Chondrocyte (in vitro differentiated cells): Measurements from ENCODE around the gene CNOT1. TPM values are rescaled to one million over a fixed set of nuclear protein-coding genes. Genes with fewer than 3 reads are reported as not detected.

Experiments
- DNase-seq: peaks from one replicate; pipeline ENCODE4 v3.0.0; 2021; ENCODE audit warnings: mixed read lengths, low spot score
- H3K27ac Mint-ChIP-seq: one replicate; pipeline ENCODE4 v1.8.0; 2021; ENCODE audit warnings: mild to moderate bottlenecking, moderate library complexity, mixed read lengths; ENCODE audit not compliant: unreplicated experiment
- H3K27me3 Mint-ChIP-seq: 2 replicates; pipeline ENCODE4 v1.8.0; 2021; ENCODE audit warnings: low read depth, mixed read lengths
- H3K36me3 Mint-ChIP-seq: 2 replicates; pipeline ENCODE4 v1.8.0; 2021; ENCODE audit warnings: low read depth, mixed read lengths
- H3K4me1 Mint-ChIP-seq: 2 replicates; pipeline ENCODE4 v1.8.0; 2021; ENCODE audit warnings: low read depth, mild to moderate bottlenecking, mixed read lengths
- H3K4me3 Mint-ChIP-seq: one replicate; pipeline ENCODE4 v1.8.0; 2021; ENCODE audit warnings: mild to moderate bottlenecking, moderate library complexity, mixed read lengths; ENCODE audit not compliant: unreplicated experiment
- H3K9me3 Mint-ChIP-seq: 2 replicates; pipeline ENCODE4 v1.8.0; 2021; ENCODE audit warnings: low read depth, mixed read lengths
- long read RNA-seq: library from polyadenylated mRNA; stranded (forward); transcript quantifications from one replicate; pipeline ENCODE4 v2.0.0, GENCODE V29; 2021
- total RNA-seq: library from RNA; stranded (reverse); gene quantifications from 3 replicates; pipeline ENCODE4 v1.2.1, GENCODE V29; 2021
- TF ChIP-seq, protein P1 (sequence below): fragments of 200-600 bp; sonication (generic); IDR thresholded peaks from 2 replicates; pipeline ENCODE4 v1.5.0; 2021; ENCODE audit warnings: antibody characterized with exemption, mild to moderate bottlenecking, moderate library complexity

The CNOT1 gene
- total RNA-seq: 89.3 to 104 TPM (median 98.1 TPM) in 3 replicates
- long read RNA-seq, full-length matches to known transcripts: 6 of 30 reads
- long read RNA-seq, partial matches to known transcripts: 13 of 30 reads
- long read RNA-seq, other reads (novel, unspliced or antisense): 11 of 30 reads

DNA sequence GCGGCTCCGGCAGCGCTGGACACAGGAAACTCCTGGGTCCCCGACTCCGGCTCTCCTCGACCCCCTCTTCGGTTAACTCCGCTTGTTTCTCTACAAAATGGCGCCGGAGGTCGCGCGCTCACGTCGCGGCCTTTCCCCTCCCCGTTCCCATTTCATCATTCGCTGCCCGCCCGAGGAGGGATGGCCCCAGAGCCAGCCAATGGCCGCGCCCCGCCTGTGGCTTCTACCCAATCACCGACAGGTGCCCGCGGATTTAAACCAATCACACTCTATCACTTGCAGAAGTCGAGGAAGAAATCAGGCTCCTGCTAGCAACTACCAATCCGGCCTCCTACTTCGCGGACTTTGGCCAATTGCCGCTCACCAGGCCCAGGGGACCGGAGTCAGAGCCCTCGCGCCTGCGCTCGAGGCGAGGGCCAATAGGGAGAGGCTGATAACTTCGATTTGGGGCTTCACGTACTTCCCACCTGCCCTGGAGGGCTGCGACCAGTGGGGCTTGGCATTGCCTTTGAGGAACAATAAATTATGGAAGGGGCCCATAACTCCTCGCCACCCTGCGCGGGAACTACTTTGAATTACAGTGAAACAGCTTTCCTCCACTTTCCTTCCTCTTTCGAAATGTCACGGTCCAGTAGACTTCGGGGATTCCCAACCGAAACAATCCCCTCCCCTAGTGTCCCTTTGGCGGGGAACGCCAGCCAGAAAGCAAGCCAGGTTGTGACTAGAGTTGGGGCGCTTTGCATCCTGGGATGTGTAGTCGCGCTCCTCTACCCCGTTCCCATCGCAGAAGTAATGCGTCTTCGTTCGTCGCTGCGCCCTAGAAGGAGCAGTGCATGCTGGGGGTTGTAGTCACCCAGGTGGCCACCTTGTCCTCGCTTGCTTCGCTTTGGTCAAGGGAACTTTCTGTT, at the start of gene CNOT1:
Gene CNOT1, minus strand, starts transcription at position 94 of the 908 bp plus-strand sequence. CDS start 30,489 bp downstream, outside the sequence.
- peak; percentile 99 for DNase-seq
- no peaks in the 10 kb centered on the region for H3K27me3 Mint-ChIP-seq
- TF ChIP-seq, protein P1, sequence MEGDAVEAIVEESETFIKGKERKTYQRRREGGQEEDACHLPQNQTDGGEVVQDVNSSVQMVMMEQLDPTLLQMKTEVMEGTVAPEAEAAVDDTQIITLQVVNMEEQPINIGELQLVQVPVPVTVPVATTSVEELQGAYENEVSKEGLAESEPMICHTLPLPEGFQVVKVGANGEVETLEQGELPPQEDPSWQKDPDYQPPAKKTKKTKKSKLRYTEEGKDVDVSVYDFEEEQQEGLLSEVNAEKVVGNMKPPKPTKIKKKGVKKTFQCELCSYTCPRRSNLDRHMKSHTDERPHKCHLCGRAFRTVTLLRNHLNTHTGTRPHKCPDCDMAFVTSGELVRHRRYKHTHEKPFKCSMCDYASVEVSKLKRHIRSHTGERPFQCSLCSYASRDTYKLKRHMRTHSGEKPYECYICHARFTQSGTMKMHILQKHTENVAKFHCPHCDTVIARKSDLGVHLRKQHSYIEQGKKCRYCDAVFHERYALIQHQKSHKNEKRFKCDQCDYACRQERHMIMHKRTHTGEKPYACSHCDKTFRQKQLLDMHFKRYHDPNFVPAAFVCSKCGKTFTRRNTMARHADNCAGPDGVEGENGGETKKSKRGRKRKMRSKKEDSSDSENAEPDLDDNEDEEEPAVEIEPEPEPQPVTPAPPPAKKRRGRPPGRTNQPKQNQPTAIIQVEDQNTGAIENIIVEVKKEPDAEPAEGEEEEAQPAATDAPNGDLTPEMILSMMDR: no peak
- H3K36me3 Mint-ChIP-seq: no peaks in the 10 kb centered on the region
- no peaks in the 10 kb centered on the region for H3K9me3 Mint-ChIP-seq
- H3K4me3 Mint-ChIP-seq: peak within 1 kb of the TSS; percentile 97
- peak within 1 kb of the TSS; percentile 100 for H3K27ac Mint-ChIP-seq
- peaks cover 26% of the 10 kb centered on the region for H3K4me1 Mint-ChIP-seq

DNA sequence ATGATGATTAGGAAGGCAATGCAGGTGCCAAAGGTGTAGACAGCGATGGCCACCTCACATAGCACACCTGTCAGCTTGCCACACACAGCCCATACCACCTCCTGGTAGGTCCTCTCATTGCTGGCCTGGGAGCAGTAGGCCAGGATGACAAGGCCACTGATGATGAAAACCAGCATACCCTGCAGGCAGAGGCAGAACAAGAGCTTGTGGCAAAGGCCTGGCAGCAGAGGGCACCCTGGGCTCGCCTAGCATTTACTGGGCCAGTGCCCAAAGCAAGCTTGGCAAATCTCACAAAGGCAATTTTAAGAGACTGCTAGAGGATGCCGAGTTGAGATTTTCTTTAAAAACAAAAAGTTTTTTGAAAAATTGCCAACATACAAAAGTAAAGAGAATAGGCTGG, 49.1 kb upstream of the CNOT1 start:
- Mint-ChIP-seq H3K4me3 (no peak overlapping the region), H3K27ac (no peak overlapping the region), H3K36me3 (peaks cover 22% of the 10 kb centered on the region), H3K4me1 (peaks cover 20% of the 10 kb centered on the region), H3K9me3 (no peaks in the 10 kb centered on the region), H3K27me3 (no peaks in the 10 kb centered on the region)
- peak; percentile 27 for DNase-seq
- TF ChIP-seq, protein P1: peak; percentile 40

DNA sequence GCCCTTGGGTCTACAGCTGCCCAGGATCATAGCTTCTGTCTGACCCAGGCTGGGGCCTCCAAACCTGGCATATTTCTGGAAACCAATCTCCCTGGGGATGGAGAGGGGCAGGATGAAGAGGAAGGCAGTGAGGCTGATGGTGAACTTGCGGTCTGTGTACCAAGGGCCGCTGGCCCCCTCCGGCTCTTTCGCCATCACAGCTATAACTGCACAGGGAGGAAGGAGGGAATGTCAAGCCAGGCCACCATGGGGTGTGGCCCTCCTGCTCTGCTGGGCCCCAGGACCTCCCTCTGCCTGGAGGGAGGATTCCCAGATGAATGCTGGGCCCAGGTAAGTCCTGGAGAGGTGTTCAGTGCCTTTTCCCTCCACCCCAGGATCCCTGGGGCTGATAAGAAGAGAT, 48.6 kb upstream of the CNOT1 start:
- Mint-ChIP-seq H3K4me1 (peaks cover 15% of the 10 kb centered on the region), H3K9me3 (no peaks in the 10 kb centered on the region), H3K36me3 (peaks cover 22% of the 10 kb centered on the region), H3K4me3 (no peak overlapping the region), H3K27ac (no peak overlapping the region), H3K27me3 (no peaks in the 10 kb centered on the region)
- DNase-seq: peak; percentile 53
- TF ChIP-seq, protein P1: no peak

DNA sequence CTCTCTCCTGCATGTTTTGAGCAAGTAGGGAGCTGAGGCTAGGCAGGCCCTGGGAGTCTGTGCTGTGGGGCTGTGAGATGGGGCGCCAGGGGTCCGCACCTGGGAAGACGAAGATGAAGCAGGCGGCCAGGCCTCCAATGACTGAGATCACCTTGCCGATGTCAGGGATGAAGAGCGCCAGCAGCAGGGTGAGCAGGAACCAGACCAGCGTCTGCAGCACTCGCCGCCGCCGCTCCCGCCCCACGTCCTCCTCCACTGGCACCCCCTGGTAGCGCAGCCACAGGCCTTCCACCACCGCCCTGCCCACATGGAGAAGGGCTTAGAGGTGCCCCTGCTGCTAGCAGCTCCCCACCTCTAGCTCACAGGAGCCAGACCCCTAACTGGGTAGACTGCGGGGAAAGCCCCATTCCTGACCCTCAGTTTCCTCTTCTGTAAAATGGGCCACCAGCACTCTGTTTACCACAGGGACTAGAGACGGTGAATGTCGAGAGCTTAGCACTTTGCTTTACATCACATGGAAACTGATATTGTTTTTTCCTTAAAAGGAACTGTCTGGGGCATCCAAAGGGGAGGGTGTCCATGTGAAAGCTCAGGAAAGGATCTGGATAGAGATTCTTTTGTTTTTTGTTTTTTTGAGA, 41.4 kb upstream of the CNOT1 start:
- H3K27ac Mint-ChIP-seq: no peak overlapping the region
- no peak for DNase-seq
- no peak overlapping the region for H3K4me3 Mint-ChIP-seq
- peaks cover 34% of the 10 kb centered on the region for H3K36me3 Mint-ChIP-seq
- H3K4me1 Mint-ChIP-seq: peaks cover 3% of the 10 kb centered on the region
- TF ChIP-seq, protein P1: no peak
- no peaks in the 10 kb centered on the region for H3K9me3 Mint-ChIP-seq
- H3K27me3 Mint-ChIP-seq: no peaks in the 10 kb centered on the region

DNA sequence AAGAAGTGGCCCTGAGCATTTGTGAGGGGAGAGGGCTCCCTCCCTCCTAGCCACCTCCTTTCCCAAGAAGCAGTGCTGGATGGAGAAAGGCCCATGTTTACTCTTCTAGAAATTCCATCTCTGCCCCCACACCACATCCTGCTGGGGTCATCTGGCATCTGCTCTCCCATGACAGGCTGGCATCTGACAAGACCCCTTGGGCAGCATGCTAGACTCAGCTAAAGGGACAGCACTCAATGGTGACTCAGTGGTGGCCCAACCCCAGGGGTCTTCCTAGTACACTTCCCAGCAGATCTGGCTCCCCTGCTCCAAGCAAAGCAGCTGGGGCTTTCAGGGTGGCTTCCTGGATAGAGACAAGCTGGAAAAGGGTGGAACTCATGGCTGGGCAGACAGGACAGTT, 40.6 kb upstream of the CNOT1 start:
- H3K4me3 Mint-ChIP-seq: no peak overlapping the region
- DNase-seq: no peak
- peaks cover 30% of the 10 kb centered on the region for H3K36me3 Mint-ChIP-seq
- H3K4me1 Mint-ChIP-seq: peaks cover 3% of the 10 kb centered on the region
- H3K27me3 Mint-ChIP-seq: no peaks in the 10 kb centered on the region
- TF ChIP-seq, protein P1: no peak
- H3K27ac Mint-ChIP-seq: no peak overlapping the region
- no peaks in the 10 kb centered on the region for H3K9me3 Mint-ChIP-seq
